GM12872 (cell line): ENCODE results near the gene ABHD12.

Source experiments
- CTCF ChIP-seq: IDR thresholded peaks from 3 replicates; pipeline ENCODE4 v1.5.1; 2011; ENCODE audit warnings: low read depth, mild to moderate bottlenecking, low read length, moderate library complexity; ENCODE audit not compliant: insufficient read depth

ABHD12 gene

GRCh38 chr20:25258828-25259227 is 131.8 kb downstream of the ABHD12 start:
- no peak for TF ChIP-seq CTCF

- TF ChIP-seq CTCF = no peak
Measured at GRCh38 chr20:25258476-25258805, 132.2 kb downstream of the ABHD12 start.

GRCh38 chr20:25257756-25258475 is 132.7 kb downstream of the ABHD12 start:
- TF ChIP-seq CTCF = no peak

GRCh38 chr20:25257130-25257529 is 133.5 kb downstream of the ABHD12 start:
- TF ChIP-seq CTCF = no peak

- TF ChIP-seq CTCF = no peak
Measured at GRCh38 chr20:25256226-25256859, 134.3 kb downstream of the ABHD12 start.

GRCh38 chr20:25254986-25255680 is 135.5 kb downstream of the ABHD12 start:
- no peak for TF ChIP-seq CTCF

GRCh38 chr20:25254571-25254970 is 136.1 kb downstream of the ABHD12 start:
- no peak for TF ChIP-seq CTCF
